Measurements from ENCODE around the gene ALKBH6. TPM values are rescaled to one million over a fixed set of nuclear protein-coding genes. Genes with fewer than 3 reads are reported as not detected.
"Not testable (repeated sequence)": the region's sequence is repeated elsewhere in the genome, so short reads cannot be mapped to it uniquely, and the experiment has no call there.

Gene ALKBH6
- total RNA-seq, 1 donor from 2014 or later: 8.6 TPM

DNA sequence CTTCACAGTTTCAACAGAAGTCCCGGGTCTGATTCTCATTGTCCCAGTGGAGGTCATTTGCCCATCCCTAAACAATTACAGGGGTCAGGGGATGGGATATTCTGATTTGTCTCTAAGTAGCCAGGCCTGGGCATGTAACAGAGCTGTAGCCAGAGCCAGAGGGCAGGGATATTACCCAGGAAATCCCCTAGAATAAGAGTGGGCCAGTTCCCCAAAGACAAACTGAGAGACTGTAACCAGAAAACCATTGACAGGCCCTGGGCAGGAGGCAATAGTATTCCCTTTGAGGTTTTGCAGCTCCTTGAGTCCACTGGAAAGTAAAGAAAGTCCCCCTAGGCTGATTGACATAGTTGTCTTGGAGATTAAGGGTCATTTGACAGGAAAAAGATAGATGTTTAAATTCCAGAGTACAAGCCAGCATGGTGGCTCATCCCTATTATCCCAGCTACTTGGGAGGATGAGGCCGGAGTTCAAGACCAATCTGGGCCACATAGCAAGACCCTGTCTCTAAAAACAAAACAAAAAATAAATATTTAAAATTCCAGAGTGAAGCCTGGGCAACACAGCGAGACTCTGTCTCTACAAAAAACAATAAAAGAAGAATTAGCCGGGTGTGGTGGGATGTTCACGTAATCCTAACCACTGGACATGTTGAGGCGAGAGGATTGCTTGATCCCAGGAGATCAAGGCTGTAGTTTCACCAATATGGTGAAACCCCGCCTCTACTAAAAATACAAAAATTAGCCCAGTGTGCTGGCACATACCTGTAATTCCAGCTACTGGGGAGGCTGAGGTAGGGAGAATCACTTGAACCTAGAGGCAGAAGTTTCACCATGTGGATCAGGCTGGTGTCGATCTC, 20.9 kb downstream of the ALKBH6 start:
- no peak for DNase-seq (ENCODE audit: low read depth, low spot score)

- DNase-seq (ENCODE audit: low read depth, low spot score): no peak
Observed at GRCh38 chr19:35991731-35992450, 22.1 kb downstream of the ALKBH6 start.

GRCh38 chr19:35990771-35991730, 23.0 kb downstream of the ALKBH6 start:
- no peak for DNase-seq (ENCODE audit: low read depth, low spot score)

- DNase-seq (ENCODE audit: low read depth, low spot score): no peak
Observed at GRCh38 chr19:35990156-35990555, 23.9 kb downstream of the ALKBH6 start.

DNA sequence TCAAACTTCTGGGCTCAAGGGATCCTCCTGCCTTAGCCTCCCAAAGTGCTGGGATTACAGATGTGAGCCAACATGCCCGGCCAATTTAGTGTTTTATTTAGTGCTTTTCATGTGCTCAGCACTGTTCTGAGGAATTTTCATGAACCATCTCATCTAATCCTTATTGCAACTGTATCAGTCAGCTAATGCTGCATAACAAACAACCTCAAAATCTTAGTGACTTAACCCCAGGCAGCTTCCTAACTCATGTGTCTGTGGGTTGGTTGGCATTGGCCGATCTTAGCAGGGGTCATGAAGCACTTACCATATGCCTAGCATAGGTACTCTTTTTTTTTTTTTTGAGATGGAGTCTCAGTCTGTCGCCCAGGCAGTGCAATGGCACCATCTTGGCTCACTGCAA, 25.2 kb downstream of the ALKBH6 start:
- DNase-seq (ENCODE audit: low read depth, low spot score): no peak

DNA sequence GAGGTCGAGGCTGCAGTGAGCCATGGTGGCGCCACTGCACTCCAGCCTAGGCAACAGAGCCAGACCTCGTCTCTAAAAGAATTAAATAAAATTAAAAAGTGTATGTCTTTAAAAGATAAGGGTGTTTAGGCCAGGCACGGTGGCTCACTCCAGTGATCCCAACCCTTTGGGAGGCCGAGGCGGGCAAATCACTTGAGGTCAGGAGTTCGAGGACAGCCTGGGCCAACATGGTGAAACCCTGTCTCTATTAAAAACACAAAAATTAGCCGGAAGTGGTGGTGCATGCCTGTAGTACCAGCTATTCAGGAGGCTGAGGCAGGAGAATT, 26.5 kb downstream of the ALKBH6 start:
- no peak for DNase-seq (ENCODE audit: low read depth, low spot score)

GRCh38 chr19:35986664-35987570, 27.1 kb downstream of the ALKBH6 start:
- no peak for DNase-seq (ENCODE audit: low read depth, low spot score)

- no peak for DNase-seq (ENCODE audit: low read depth, low spot score)
Observed at GRCh38 chr19:35986111-35986510, 27.9 kb downstream of the ALKBH6 start.

GRCh38 chr19:35983177-35983576, 30.8 kb downstream of the ALKBH6 start:
- no peak for DNase-seq (ENCODE audit: low read depth, low spot score)

DNA sequence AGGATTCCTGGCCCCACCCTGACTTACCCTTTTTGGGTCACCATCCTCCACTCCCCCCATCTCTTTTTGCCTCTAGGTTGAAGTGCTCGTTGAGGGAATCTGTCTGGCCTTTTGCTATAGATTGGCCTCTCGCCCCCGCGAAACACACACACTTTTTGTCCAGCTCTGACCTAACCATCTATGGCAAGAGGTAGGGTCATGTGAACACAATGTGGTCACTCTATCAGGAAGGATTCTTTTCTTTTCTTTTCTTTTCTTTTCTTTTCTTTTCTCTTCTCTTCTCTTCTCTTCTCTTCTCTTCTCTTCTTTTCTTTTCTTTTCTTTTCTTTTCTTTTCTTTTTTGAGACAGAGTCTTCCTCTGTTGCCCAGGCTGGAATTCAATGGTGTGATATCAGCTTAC, 33.0 kb downstream of the ALKBH6 start:
- DNase-seq (ENCODE audit: low read depth, low spot score): not testable (repeated sequence)

DNA sequence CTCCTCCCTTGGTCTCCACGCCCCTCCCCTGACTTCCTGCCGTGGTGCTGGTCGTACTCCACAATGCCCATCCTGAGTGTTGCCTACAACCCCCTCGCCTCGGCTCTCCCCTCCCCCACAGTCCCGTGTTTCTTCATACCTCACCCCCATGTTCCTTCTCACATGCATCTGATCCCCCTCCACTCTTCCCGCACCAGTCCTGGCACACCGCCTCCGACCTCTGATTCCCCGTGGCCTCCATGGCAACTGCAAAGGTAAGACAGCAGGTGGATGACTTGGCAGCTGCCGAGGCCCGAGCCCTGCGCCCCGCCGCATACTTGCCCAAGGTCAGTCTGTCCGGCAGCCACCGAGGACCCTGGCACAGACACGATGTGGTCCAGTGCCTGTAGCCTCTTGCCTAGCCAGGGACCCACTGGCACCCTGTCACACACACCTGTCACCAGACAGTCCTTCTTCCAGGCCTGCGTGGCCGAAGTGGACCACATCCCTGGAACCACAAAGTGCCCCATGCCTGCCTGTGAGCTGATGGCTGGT, 35.1 kb downstream of the ALKBH6 start:
- DNase-seq (ENCODE audit: low read depth, low spot score): no peak

- no peak for DNase-seq (ENCODE audit: low read depth, low spot score)
Observed at GRCh38 chr19:35978271-35978670, 35.7 kb downstream of the ALKBH6 start.

DNA sequence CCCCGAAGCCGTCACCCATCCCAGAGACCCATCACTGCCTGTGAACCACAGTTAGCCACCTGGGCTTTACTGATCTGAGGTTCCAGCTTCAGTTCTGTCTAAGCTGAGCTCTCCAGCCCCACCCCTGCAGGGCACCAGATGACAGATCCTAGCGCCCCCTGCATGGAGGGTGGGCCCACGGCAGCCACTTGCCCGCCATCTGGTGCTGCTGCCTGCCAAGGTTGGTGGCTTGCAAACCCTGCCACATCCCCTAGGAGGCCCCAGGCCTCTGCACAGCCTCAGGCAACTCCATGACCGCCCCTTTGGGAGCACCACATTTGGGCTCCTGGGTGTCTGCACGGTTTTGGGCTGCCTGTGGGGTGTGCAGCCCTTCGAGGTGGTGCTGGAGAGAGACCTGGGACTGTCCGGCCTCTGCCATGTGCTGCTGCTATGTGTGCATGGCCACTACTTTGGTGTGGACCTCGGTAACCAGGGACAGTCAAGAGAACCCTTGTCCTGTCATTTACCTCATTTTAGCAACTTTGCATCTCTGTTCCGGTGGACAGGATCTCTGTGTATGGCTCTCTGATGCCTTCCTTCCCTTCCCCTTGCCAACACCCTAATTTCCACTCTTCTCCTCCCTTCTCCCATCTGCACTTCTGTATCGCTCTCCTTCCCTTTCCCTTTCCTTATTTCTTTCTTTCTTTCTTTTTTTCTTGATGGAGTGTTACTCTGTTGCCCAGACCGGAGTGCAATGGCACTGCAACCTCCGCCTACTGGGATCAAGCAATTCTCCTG, 36.4 kb downstream of the ALKBH6 start:
- no peak for DNase-seq (ENCODE audit: low read depth, low spot score)

- DNase-seq (ENCODE audit: low read depth, low spot score): no peak
Observed at GRCh38 chr19:35975608-35976214, 38.3 kb downstream of the ALKBH6 start.

GRCh38 chr19:35973487-35973886, 40.5 kb downstream of the ALKBH6 start:
- no peak for DNase-seq (ENCODE audit: low read depth, low spot score)

DNA sequence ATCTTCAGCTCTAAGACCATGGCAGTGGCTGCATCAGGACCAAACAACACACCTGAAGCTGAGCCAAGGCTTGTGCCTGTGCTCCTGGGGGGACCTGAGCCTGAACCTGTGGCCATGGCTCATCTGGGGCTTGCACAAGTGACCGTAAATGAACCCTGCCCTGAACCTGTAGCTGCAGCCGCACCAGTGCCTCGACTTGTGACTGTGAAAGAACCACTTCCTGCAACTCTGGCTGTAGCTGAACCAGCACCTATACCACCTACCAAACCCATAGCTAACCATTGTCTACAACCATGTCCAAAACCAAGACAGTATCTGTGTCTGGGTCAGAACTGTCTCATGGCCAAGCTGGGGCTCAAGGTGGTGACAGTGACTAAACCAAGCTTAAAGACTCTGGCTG, 47.2 kb downstream of the ALKBH6 start:
- DNase-seq (ENCODE audit: low read depth, low spot score): no peak

DNA sequence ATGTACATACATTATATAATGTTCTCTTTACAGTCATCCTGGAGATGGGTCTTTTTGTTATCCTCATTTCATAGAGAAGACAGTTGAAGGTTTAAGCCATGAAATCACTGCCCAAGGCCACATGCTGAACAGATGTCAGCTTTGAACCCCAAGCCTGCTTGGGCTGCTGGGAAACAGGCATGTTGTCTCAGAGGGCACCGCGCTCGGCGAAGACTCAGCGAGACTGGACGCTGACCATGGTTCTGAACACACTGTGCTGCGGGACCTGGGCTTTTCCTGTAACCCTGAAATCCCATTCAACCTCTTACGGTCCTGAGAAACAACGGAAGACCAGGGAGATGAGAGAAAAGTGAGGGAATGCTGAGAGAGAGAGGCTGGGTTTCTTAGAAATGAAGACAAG, 50.5 kb downstream of the ALKBH6 start:
- no peak for DNase-seq (ENCODE audit: low read depth, low spot score)

GRCh38 chr19:35960432-35960972, 53.5 kb downstream of the ALKBH6 start:
- no peak for DNase-seq (ENCODE audit: low read depth, low spot score)

DNA sequence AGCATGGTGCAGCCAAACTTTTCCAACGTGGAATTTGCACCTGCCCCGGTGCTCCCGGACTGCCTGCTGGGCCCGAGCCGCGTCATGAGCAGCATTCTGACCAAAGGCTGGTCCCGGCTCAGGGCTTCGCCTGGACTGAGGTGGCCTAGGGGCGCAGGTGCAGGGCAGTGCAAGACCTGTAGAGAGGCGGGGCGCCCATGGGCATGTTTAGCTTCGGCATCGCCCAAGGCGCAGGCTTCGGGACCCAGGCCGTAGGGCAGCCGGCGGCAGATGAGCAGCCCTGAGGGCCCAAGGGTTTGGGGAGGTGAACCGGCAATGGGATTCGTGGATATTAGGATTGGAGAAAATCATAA, 54.1 kb downstream of the ALKBH6 start:
- DNase-seq (ENCODE audit: low read depth, low spot score): no peak

Measured in pulmonary artery endothelial cell (primary cell).